Activated T-cell treated with anti-CD3 and anti-CD28 coated beads, Interleukin-2, amount 50 U/mL, for 72 hours (primary cell): ENCODE results near the gene USH1G. TPM values are rescaled to one million over a fixed set of nuclear protein-coding genes. Genes with fewer than 3 reads are reported as not detected.
A peak's percentile ranks its signal among the peaks of the same experiment; 100 is the strongest.

Experiments used
- ATAC-seq, 2 donors: fragments of 150-1000 bp; cut with Tn5 transposase; replicated peaks in 1 of 2; 2 replicates each; pipeline ENCODE4 v1.10.0; 2021; ENCODE audit warnings: moderate library complexity in 2 of 2, mild to moderate bottlenecking in 1 of 2
- DNase-seq, 2 donors: peaks; one replicate each; pipeline ENCODE4 v3.0.0; 2021 to 2022; ENCODE audit warnings: mixed read lengths in 1 of 2
- H3K27ac Mint-ChIP-seq: one replicate; pipeline ENCODE4 v1.8.0; 2022; ENCODE audit warnings: mild to moderate bottlenecking, moderate library complexity, mixed read lengths
- H3K27me3 Mint-ChIP-seq: one replicate; pipeline ENCODE4 v1.8.0; 2022; ENCODE audit warnings: low read depth, mixed read lengths
- H3K36me3 Mint-ChIP-seq, 2 donors: one replicate each; pipeline ENCODE4 v1.8.0; 2022; ENCODE audit warnings: mixed read lengths in 2 of 2, mild to moderate bottlenecking in 1 of 2; ENCODE audit not compliant: insufficient read depth in 2 of 2
- H3K4me1 Mint-ChIP-seq: one replicate; pipeline ENCODE4 v1.8.0; 2022; ENCODE audit warnings: low read depth, mixed read lengths
- H3K4me3 Mint-ChIP-seq, 2 donors: one replicate each; pipeline ENCODE4 v1.8.0; 2022; ENCODE audit warnings: mild to moderate bottlenecking in 2 of 2, mixed read lengths in 2 of 2, moderate library complexity in 2 of 2
- H3K9me3 Mint-ChIP-seq, 2 donors: one replicate each; pipeline ENCODE4 v1.8.0; 2022; ENCODE audit warnings: mixed read lengths in 2 of 2
- total RNA-seq, 2 donors: library from RNA; stranded (reverse); gene quantifications; one replicate each; pipeline ENCODE4 v1.2.3, GENCODE V29; 2022

USH1G gene
- total RNA-seq, 2 donors from 2014 or later: not detected

GRCh38 chr17:74961657-74962350, 38.7 kb upstream of the USH1G start:
- peak; percentile 74 to 78 for ATAC-seq
- H3K36me3 Mint-ChIP-seq: no peaks in the 10 kb centered on the region
- H3K27me3 Mint-ChIP-seq: no peaks in the 10 kb centered on the region
- DNase-seq: peak; percentile 84 to 89
- no peaks in the 10 kb centered on the region for H3K9me3 Mint-ChIP-seq
- peaks cover 5% of the 10 kb centered on the region for H3K4me1 Mint-ChIP-seq
- no peak overlapping the region for H3K4me3 Mint-ChIP-seq
- no peak overlapping the region for H3K27ac Mint-ChIP-seq

- H3K4me1 Mint-ChIP-seq: peaks cover 5% of the 10 kb centered on the region
- DNase-seq (peak; percentile 39 to 62), ATAC-seq (peak; percentile 32 to 68)
- H3K27me3 Mint-ChIP-seq: no peaks in the 10 kb centered on the region
- H3K36me3 Mint-ChIP-seq: no peaks in the 10 kb centered on the region
- H3K27ac Mint-ChIP-seq: no peak overlapping the region
- H3K9me3 Mint-ChIP-seq: no peaks in the 10 kb centered on the region
- peak overlapping the region in 1 of 2 donors; percentile 5 for H3K4me3 Mint-ChIP-seq
Measured at GRCh38 chr17:74960570-74961342, 37.7 kb upstream of the USH1G start.

- no peaks in the 10 kb centered on the region for H3K36me3 Mint-ChIP-seq
- H3K4me1 Mint-ChIP-seq: peaks cover 5% of the 10 kb centered on the region
- no peaks in the 10 kb centered on the region for H3K9me3 Mint-ChIP-seq
- H3K27ac Mint-ChIP-seq: no peak overlapping the region
- peak overlapping the region in 1 of 2 donors; percentile 5 for H3K4me3 Mint-ChIP-seq
- no peak for ATAC-seq
- no peak for DNase-seq
- no peaks in the 10 kb centered on the region for H3K27me3 Mint-ChIP-seq
Measured at GRCh38 chr17:74959826-74960515, 36.9 kb upstream of the USH1G start.

GRCh38 chr17:74957935-74958740, 35.1 kb upstream of the USH1G start:
- ATAC-seq: peak; percentile 55 to 64
- Mint-ChIP-seq H3K36me3 (no peaks in the 10 kb centered on the region), H3K27ac (no peak overlapping the region), H3K4me1 (peaks cover 5% of the 10 kb centered on the region), H3K9me3 (no peaks in the 10 kb centered on the region), H3K27me3 (no peaks in the 10 kb centered on the region), H3K4me3 (no peak overlapping the region)
- peak; percentile 85 to 91 for DNase-seq

GRCh38 chr17:74956093-74956492, 33.0 kb upstream of the USH1G start:
- H3K4me1 Mint-ChIP-seq: no peaks in the 10 kb centered on the region
- H3K27ac Mint-ChIP-seq: no peak overlapping the region
- no peak for DNase-seq

GRCh38 chr17:74954665-74955421, 31.8 kb upstream of the USH1G start:
- H3K9me3 Mint-ChIP-seq: no peaks in the 10 kb centered on the region
- H3K27ac Mint-ChIP-seq: no peak overlapping the region
- H3K36me3 Mint-ChIP-seq: no peaks in the 10 kb centered on the region
- no peak overlapping the region for H3K4me3 Mint-ChIP-seq
- H3K4me1 Mint-ChIP-seq: no peaks in the 10 kb centered on the region
- DNase-seq: no peak
- no peak for ATAC-seq
- no peaks in the 10 kb centered on the region for H3K27me3 Mint-ChIP-seq

More at GRCh38 chr17:74956093-74956492, 33.0 kb upstream of the USH1G start:
- Mint-ChIP-seq H3K36me3 (no peaks in the 10 kb centered on the region), H3K27me3 (no peaks in the 10 kb centered on the region), H3K4me3 (no peak overlapping the region), H3K9me3 (no peaks in the 10 kb centered on the region)
- ATAC-seq: no peak

- Mint-ChIP-seq H3K4me1 (no peaks in the 10 kb centered on the region), H3K9me3 (no peaks in the 10 kb centered on the region), H3K36me3 (no peaks in the 10 kb centered on the region), H3K27me3 (no peaks in the 10 kb centered on the region), H3K4me3 (no peak overlapping the region), H3K27ac (no peak overlapping the region)
- DNase-seq: no peak
- no peak for ATAC-seq
Measured at GRCh38 chr17:74954115-74954514, 31.1 kb upstream of the USH1G start.

- Mint-ChIP-seq H3K27ac (no peak overlapping the region), H3K36me3 (no peaks in the 10 kb centered on the region), H3K4me1 (no peaks in the 10 kb centered on the region), H3K9me3 (no peaks in the 10 kb centered on the region), H3K4me3 (no peak overlapping the region), H3K27me3 (no peaks in the 10 kb centered on the region)
- ATAC-seq (no peak), DNase-seq (no peak)
Measured at GRCh38 chr17:74953134-74953687, 30.2 kb upstream of the USH1G start.

- H3K36me3 Mint-ChIP-seq: no peaks in the 10 kb centered on the region
- ATAC-seq: no peak
- H3K9me3 Mint-ChIP-seq: no peaks in the 10 kb centered on the region
- no peak overlapping the region for H3K27ac Mint-ChIP-seq
- H3K27me3 Mint-ChIP-seq: no peaks in the 10 kb centered on the region
- no peaks in the 10 kb centered on the region for H3K4me1 Mint-ChIP-seq
- no peak for DNase-seq
- H3K4me3 Mint-ChIP-seq: no peak overlapping the region
Measured at GRCh38 chr17:74952431-74953133, 29.5 kb upstream of the USH1G start.

GRCh38 chr17:74951680-74952421, 28.8 kb upstream of the USH1G start:
- Mint-ChIP-seq H3K4me1 (no peaks in the 10 kb centered on the region), H3K4me3 (no peak overlapping the region), H3K27me3 (no peaks in the 10 kb centered on the region), H3K36me3 (no peaks in the 10 kb centered on the region), H3K9me3 (no peaks in the 10 kb centered on the region), H3K27ac (no peak overlapping the region)
- ATAC-seq (no peak), DNase-seq (no peak)

- Mint-ChIP-seq H3K36me3 (no peaks in the 10 kb centered on the region), H3K27me3 (no peaks in the 10 kb centered on the region), H3K9me3 (no peaks in the 10 kb centered on the region), H3K4me1 (no peaks in the 10 kb centered on the region), H3K4me3 (no peak overlapping the region), H3K27ac (no peak overlapping the region)
- no peak for ATAC-seq
- no peak for DNase-seq
Measured at GRCh38 chr17:74951065-74951464, 28.0 kb upstream of the USH1G start.
